SU-DHL-6 (cell line): ENCODE data around the gene LDAF1.
"Not testable (repeated sequence)": the region's sequence is repeated elsewhere in the genome, so short reads cannot be mapped to it uniquely, and the experiment has no call there.

Experiments used
- CTCF ChIP-seq: fragments of 200-600 bp; sonication (generic); IDR thresholded peaks from one replicate; pipeline ENCODE4 v1.5.1; 2017; ENCODE audit warnings: antibody characterized with exemption, mild to moderate bottlenecking, low read length, moderate library complexity; ENCODE audit not compliant: insufficient read depth, poor library complexity, severe bottlenecking
- EZH2phosphoT487 ChIP-seq: fragments of 200-600 bp; sonication (generic), shearing (Covaris generic); conservative IDR thresholded peaks from 2 replicates; pipeline ENCODE4 v1.6.1; 2018; ENCODE audit warnings: mild to moderate bottlenecking, antibody characterized with exemption, low read length, moderate library complexity, mixed read lengths

GRCh38 chr16:21170116-21170515 is 11.6 kb downstream of the LDAF1 start:
- TF ChIP-seq CTCF, EZH2phosphoT487: not testable (repeated sequence)
